HG02973 (cell line): Measurements from ENCODE around the gene TSPAN11.

Experiments used
- ATAC-seq: cut with Tn5 transposase; IDR thresholded peaks from one replicate; pipeline ENCODE4 v1.9.1; 2021; ENCODE audit warnings: moderate library complexity; ENCODE audit not compliant: unreplicated experiment

The TSPAN11 gene

DNA sequence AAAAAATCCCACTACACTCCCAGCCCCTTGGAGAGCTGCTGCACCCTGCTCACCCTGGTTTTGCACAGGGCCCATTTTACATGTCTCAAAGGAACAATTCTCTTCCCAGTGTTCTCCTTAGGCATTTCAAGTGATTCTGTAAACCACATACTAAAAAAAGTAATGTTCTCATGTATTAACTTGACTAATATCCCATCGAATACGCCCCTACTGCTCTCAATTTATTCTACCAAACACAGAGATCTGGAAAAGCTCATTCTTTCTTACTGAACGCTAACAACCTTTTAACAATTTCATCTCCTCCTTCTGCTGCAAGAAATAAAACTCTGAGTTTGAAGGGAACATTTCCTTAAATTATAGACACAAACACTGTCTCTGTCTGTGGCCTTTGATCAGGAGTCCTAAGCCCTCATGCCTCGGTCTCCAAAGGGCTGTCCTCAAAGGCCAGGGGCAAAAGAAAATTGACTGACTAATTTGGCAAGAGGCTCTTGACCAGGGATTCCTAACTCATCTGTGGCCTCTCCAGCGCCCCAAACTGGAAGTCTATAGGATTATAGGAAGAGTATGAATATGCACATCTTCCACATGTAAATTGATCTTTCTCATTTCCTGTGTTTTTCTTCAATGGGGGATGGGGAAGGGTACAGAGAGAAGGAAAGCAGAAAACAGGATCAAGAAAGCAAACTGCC lies 17.1 kb upstream of the TSPAN11 start:
- ATAC-seq: no peak

GRCh38 chr12:30910038-30910350 lies 16.6 kb upstream of the TSPAN11 start:
- ATAC-seq: no peak

DNA sequence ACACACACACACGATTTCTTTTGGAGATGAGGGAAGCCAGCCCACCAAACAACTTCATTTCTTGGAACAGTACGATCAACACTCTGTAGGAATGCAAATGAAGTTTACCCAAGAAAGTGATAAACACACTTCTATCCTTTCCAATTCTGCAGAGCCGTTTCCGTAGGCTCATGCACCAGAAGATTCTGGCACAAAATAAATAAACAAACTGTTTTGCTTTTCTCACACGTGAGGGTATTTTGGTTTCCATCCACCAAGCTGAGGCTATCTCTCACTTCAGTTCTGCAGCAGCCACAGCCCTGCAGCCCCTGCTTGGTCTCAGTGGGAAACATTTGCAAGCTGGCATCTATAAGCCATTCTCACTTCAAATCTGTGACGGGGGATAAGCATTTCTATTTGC lies 15.3 kb upstream of the TSPAN11 start:
- ATAC-seq: no peak

- peak; percentile 63 for ATAC-seq
Observed at GRCh38 chr12:30913323-30913722, 13.2 kb upstream of the TSPAN11 start.

GRCh38 chr12:30914986-30915591 lies 11.5 kb upstream of the TSPAN11 start:
- no peak for ATAC-seq

DNA sequence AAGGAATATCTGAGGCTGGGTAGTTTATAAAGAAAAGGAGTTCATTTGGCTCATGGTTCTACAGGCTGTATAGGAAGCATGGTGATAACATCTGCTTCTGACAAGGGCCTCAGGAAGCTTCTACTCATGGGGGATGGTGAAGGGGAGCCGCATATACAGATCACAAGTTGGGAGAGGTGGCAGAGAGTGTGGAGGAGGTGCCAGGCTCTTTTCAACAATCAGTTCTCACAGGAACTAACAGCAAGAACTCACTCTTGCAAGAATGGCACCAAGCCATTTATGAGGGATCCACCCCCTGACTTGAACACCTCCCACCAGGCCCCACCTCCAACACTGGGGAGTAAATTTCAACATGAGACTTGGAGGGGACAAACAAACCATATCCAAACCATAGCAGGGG lies 3.5 kb upstream of the TSPAN11 start:
- ATAC-seq: no peak

DNA sequence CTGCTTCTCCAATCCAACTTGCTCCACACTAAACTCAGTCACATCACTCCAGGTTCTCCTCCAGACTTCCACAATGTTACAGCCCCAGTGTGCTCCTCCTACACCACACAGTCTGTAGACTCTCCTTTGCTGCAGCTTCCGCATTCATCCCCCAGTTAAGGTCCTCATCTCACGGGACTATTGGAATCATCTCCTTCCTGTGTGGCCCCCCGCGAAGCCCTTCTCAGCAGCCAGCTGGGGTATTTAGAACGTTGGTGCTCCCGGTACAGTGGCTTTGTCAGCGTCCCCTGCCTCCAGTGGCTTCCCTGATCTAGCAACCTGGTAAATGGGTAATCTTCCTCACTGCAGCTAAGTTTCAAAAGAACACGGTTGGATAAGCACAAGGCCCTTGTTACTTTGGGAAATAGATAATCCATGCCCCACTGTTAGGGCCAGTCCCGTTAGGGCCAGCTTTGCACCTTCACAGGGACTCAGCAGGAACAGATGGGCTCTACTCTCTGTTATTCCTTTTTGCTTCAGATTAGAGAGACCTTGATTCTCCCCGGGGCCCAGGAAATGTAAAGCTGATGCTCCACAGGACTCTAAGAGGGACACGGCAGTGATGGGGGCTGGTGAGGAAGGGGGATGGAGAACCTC lies 823 bp upstream of the TSPAN11 start:
- no peak for ATAC-seq

DNA sequence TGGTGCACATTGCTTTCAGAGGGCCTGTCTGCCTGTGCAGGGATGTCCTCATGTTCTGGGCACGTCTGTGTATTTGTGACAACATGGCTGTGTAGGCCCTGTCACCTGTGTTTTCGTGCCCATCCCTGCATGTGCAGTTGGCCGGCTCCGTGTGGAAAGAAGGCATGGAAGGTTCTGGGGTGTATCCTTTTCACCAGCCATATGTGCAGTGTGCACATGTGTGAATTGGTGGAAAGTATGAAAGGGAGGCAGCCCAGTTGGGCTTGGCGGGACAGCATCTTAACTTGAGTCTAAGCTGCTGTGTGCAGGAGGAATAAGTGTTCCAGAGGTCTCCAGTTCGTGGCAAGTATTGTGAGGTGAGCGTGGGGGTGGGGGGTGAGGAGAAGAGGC lies 669 bp downstream of the TSPAN11 start:
- ATAC-seq: no peak

- ATAC-seq: no peak
Observed at GRCh38 chr12:30928356-30929244, 2.1 kb downstream of the TSPAN11 start.

- ATAC-seq: no peak
Observed at GRCh38 chr12:30930238-30930637, 3.7 kb downstream of the TSPAN11 start.

DNA sequence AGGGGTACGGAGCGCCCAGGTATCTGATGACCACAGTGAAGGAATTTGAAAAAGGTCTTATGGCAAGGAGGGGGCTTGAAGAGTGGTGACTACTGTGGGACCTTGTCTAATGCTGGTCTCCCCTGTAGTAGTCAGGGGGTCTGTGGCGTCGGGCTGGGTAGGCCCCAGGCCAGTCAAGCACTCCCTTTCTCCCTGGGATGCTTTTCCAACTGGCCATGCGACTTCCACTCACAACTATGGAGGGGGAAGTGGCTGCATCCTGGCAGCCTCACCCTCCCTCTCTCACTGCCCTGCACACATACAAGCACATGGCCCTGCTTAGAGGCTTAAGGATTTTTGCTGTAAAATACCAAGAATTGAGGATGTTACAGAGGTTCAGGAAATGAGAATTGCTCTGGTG lies 4.1 kb downstream of the TSPAN11 start:
- ATAC-seq: no peak

- no peak for ATAC-seq
Observed at GRCh38 chr12:30932881-30933280, 6.3 kb downstream of the TSPAN11 start.

- ATAC-seq: no peak
Observed at GRCh38 chr12:30934811-30935210, 8.3 kb downstream of the TSPAN11 start.

GRCh38 chr12:30936036-30936435 lies 9.5 kb downstream of the TSPAN11 start:
- ATAC-seq: no peak

GRCh38 chr12:30939234-30939633 lies 12.7 kb downstream of the TSPAN11 start:
- no peak for ATAC-seq

DNA sequence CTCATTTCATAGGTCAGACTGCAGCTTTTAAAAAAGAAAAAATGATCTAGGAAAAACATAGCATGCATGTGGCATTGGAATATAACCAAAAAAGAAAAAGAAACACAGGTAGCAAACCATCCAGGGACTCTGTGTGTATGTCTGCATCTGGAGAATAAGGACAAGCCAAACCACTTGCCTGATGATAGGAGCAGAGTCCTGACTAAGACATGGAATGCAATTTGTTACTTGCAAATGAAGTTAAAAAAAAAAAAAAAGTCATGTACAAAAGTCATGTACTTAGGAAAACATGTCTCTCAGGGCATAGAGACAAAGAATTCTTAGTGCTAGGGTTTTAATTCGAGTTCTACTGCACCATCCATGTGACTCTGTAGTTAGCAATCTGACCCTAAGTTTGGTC lies 15.9 kb downstream of the TSPAN11 start:
- ATAC-seq: no peak

GRCh38 chr12:30942936-30943335 lies 16.4 kb downstream of the TSPAN11 start:
- no peak for ATAC-seq

DNA sequence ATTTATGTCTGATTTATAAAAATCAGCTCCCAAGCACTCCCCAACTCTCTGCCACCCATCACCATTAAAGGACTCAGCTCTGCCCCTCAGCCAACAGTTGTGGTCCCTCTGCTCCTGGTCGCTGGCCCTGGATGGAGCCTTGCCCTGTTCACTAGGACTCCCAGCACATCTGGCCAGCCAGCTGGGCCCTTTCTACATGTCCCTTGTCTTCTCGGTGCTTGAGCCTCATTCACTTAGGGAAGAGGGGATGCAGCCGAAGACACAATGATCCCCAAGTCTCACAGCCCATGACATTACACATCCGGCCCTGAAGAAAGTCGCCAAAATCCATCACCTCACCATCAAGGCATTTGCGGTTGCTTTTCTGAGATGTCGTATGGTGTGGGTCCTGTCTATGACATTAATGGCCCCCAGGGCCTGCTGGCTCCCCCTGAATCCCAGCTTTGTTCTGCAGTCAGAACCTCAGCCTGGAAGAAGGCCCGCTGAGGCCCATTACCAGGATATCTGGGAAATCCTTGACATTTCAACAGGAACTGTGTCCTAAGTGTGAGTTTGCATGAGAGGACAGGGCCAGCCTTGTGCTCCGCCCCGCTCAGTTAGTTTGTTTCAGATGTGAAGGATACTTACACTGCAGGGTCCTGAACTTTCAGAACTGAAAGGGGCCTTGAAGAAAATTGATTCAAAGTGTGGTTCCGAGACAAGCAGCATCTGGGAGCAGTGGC lies 19.1 kb downstream of the TSPAN11 start:
- ATAC-seq: no peak

- ATAC-seq: no peak
Observed at GRCh38 chr12:30952015-30952414, 25.5 kb downstream of the TSPAN11 start.

DNA sequence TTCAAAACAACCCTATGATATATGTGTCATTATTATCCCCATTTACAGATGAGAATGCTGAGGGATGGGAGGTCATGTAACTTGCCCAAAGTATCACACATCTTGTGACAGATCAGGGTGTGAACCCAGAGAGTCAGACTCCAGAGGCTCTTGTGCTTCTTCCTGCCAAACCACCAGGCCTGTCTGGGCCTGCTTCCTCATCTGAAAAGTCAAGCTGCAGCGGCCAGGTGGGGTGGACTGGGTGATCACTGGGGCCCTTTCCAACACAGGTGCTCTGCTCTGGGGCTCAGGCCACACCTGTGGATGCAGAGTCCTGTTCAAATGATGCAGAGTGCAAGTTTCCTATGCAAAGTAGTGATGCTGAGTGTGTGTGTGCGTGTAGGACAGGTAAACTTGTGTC lies 26.7 kb downstream of the TSPAN11 start:
- ATAC-seq: no peak
